Measurements from ENCODE around the gene SRA1.

Gene SRA1

GRCh38 chr5:140550147-140551079, 6.9 kb downstream of the SRA1 start:
- no peak for DNase-seq (ENCODE audit: low read depth)

- no peak for DNase-seq (ENCODE audit: low read depth)
Measured at GRCh38 chr5:140549237-140550144, 7.8 kb downstream of the SRA1 start.

GRCh38 chr5:140548791-140549190, 8.5 kb downstream of the SRA1 start:
- no peak for DNase-seq (ENCODE audit: low read depth)

GRCh38 chr5:140548300-140548688, 9.0 kb downstream of the SRA1 start:
- DNase-seq (ENCODE audit: low read depth), result no peak

GRCh38 chr5:140547508-140548299, 9.6 kb downstream of the SRA1 start, which contains the start of gene EIF4EBP3:
EIF4EBP3 (plus strand) TSS chr5:140547662; CDS start chr5:140547738, 76 bp downstream.
- peak; percentile 74 for DNase-seq (ENCODE audit: low read depth)

GRCh38 chr5:140546851-140547507, 10.3 kb downstream of the SRA1 start:
- no peak for DNase-seq (ENCODE audit: low read depth)

- DNase-seq (ENCODE audit: low read depth), result no peak
Measured at GRCh38 chr5:140545606-140546005, 11.7 kb downstream of the SRA1 start.

- no peak for DNase-seq (ENCODE audit: low read depth)
Measured at GRCh38 chr5:140544986-140545385, 12.3 kb downstream of the SRA1 start.

- DNase-seq (ENCODE audit: low read depth), result no peak
Measured at GRCh38 chr5:140542972-140543371, 14.3 kb downstream of the SRA1 start.

- DNase-seq (ENCODE audit: low read depth), result no peak
Measured at GRCh38 chr5:140540227-140540626, 17.0 kb downstream of the SRA1 start.

GRCh38 chr5:140524003-140524402, 33.3 kb downstream of the SRA1 start:
- DNase-seq (ENCODE audit: low read depth), result no peak

GRCh38 chr5:140513124-140513523, 44.1 kb downstream of the SRA1 start:
- DNase-seq (ENCODE audit: low read depth), result no peak

GRCh38 chr5:140509898-140510297, 47.4 kb downstream of the SRA1 start:
- no peak for DNase-seq (ENCODE audit: low read depth)

- no peak for DNase-seq (ENCODE audit: low read depth)
Measured at GRCh38 chr5:140502834-140503233, 54.4 kb downstream of the SRA1 start.
